H9 (cell line): ENCODE measurements around the gene DGKB. TPM values are rescaled to one million over a fixed set of nuclear protein-coding genes. Genes with fewer than 3 reads are reported as not detected.

ENCODE experiments used
- DNase-seq: peaks from one replicate; pipeline ENCODE4 v3.0.0-alpha.2; 2017
- H2AFZ ChIP-seq: one replicate; pipeline ENCODE4 v1.6.1; 2013; ENCODE audit warnings: mild to moderate bottlenecking, low read length, control low read depth, moderate library complexity
- H2AK5ac ChIP-seq: 2 replicates; pipeline ENCODE4 v1.6.1; 2013; ENCODE audit warnings: low read length, control low read depth, mixed read lengths; ENCODE audit not compliant: insufficient read length
- H2BK120ac ChIP-seq: one replicate; pipeline ENCODE4 v1.6.1; 2013; ENCODE audit warnings: low read depth, mild to moderate bottlenecking, low read length, control low read depth, inconsistent platforms; ENCODE audit not compliant: poor library complexity, severe bottlenecking
- H2BK12ac ChIP-seq: 2 replicates; pipeline ENCODE4 v1.6.1; 2013; ENCODE audit warnings: low read length, control low read depth, mixed read lengths, low read depth; ENCODE audit not compliant: insufficient read length
- H2BK15ac ChIP-seq: 2 replicates; pipeline ENCODE4 v1.6.1; 2013; ENCODE audit warnings: low read depth, low read length, control low read depth
- H2BK20ac ChIP-seq: one replicate; pipeline ENCODE4 v1.6.1; 2013; ENCODE audit warnings: low read depth, mild to moderate bottlenecking, low read length, control low read depth, inconsistent platforms; ENCODE audit not compliant: poor library complexity, severe bottlenecking
- H2BK5ac ChIP-seq: 2 replicates; pipeline ENCODE4 v1.6.1; 2013; ENCODE audit warnings: low read length, control low read depth, mixed read lengths; ENCODE audit not compliant: insufficient read length
- H3K14ac ChIP-seq: 2 replicates; pipeline ENCODE4 v1.6.1; 2013; ENCODE audit warnings: low read length, control low read depth; ENCODE audit not compliant: insufficient read depth
- H3K18ac ChIP-seq: 2 replicates; pipeline ENCODE4 v1.6.1; 2013; ENCODE audit warnings: low read depth, mild to moderate bottlenecking, mixed read lengths, low read length, control low read depth; ENCODE audit not compliant: insufficient read length
- H3K23ac ChIP-seq: 2 replicates; pipeline ENCODE4 v1.6.1; 2013; ENCODE audit warnings: low read length, control low read depth, mixed read lengths, low read depth; ENCODE audit not compliant: insufficient read length
- H3K23me2 ChIP-seq: 2 replicates; pipeline ENCODE4 v1.6.1; 2013; ENCODE audit warnings: low read depth, mild to moderate bottlenecking, mixed read lengths, low read length, control low read depth; ENCODE audit not compliant: insufficient read length, poor library complexity, severe bottlenecking
- H3K27ac ChIP-seq: 2 replicates; pipeline ENCODE4 v1.5.1; 2013; ENCODE audit warnings: low read length, control low read depth, mixed read lengths, low read depth; ENCODE audit not compliant: insufficient read length
- H3K27me3 ChIP-seq: 2 replicates; pipeline ENCODE4 v1.6.1; 2013; ENCODE audit warnings: low read length, control low read depth, inconsistent platforms; ENCODE audit not compliant: insufficient read depth
- H3K4ac ChIP-seq: 2 replicates; pipeline ENCODE4 v1.6.1; 2013; ENCODE audit warnings: low read depth, mild to moderate bottlenecking, control low read depth, inconsistent platforms, low read length, moderate library complexity
- H3K4me1 ChIP-seq: 2 replicates; pipeline ENCODE4 v1.6.1; 2013; ENCODE audit warnings: low read length, control low read depth, inconsistent platforms; ENCODE audit not compliant: insufficient read depth
- H3K4me2 ChIP-seq: 2 replicates; pipeline ENCODE4 v1.6.1; 2013; ENCODE audit warnings: low read length, control low read depth, mixed read lengths; ENCODE audit not compliant: insufficient read length, insufficient read depth
- H3K56ac ChIP-seq: 2 replicates; pipeline ENCODE4 v1.6.1; 2013; ENCODE audit warnings: low read depth, mild to moderate bottlenecking, mixed read lengths, low read length, control low read depth; ENCODE audit not compliant: insufficient read length
- H3K79me1 ChIP-seq: 2 replicates; pipeline ENCODE4 v1.6.1; 2013; ENCODE audit warnings: low read depth, mild to moderate bottlenecking, moderate library complexity, low read length, control low read depth, inconsistent platforms; ENCODE audit not compliant: insufficient read depth, poor library complexity, severe bottlenecking
- H3K79me2 ChIP-seq: 2 replicates; pipeline ENCODE4 v1.6.1; 2013; ENCODE audit warnings: low read length, control low read depth, inconsistent platforms; ENCODE audit not compliant: insufficient read depth
- H3K9ac ChIP-seq: 2 replicates; pipeline ENCODE4 v1.6.1; 2013; ENCODE audit warnings: low read length, control low read depth, mixed read lengths; ENCODE audit not compliant: insufficient read length; ENCODE audit errors: extremely low read depth
- H3K9me3 ChIP-seq: one replicate; pipeline ENCODE4 v1.6.1; 2013; ENCODE audit warnings: low read depth, low read length, inconsistent platforms; ENCODE audit not compliant: control insufficient read depth
- H3T11ph ChIP-seq: one replicate; pipeline ENCODE4 v1.6.1; 2013; ENCODE audit warnings: mild to moderate bottlenecking, low read length, control low read depth, inconsistent platforms
- H4K20me1 ChIP-seq: one replicate; pipeline ENCODE4 v1.6.1; 2013; ENCODE audit not compliant: control insufficient read depth, insufficient read length, insufficient read depth
- H4K5ac ChIP-seq: 2 replicates; pipeline ENCODE4 v1.6.1; 2013; ENCODE audit warnings: low read depth, mild to moderate bottlenecking, mixed read lengths, low read length, control low read depth; ENCODE audit not compliant: insufficient read length
- H4K8ac ChIP-seq: replicated peaks from 2 replicates; pipeline ENCODE4 v1.6.1; 2013; ENCODE audit warnings: low read length, control low read depth, mixed read lengths, low read depth; ENCODE audit not compliant: insufficient read length
- H4K91ac ChIP-seq: 2 replicates; pipeline ENCODE4 v1.6.1; 2013; ENCODE audit warnings: low read depth, mild to moderate bottlenecking, moderate library complexity, mixed read lengths, low read length, control low read depth; ENCODE audit not compliant: insufficient read length
- H3K27ac Mint-ChIP-seq, 3 experiments: 2 replicates in 2 of 3; 3 replicates in 1 of 3; pipeline ENCODE4 v1.8.0; 2020 to 2021; ENCODE audit warnings: mixed read lengths in 3 of 3, mild to moderate bottlenecking in 1 of 3, moderate library complexity in 1 of 3
- H3K27me3 Mint-ChIP-seq: 2 replicates; pipeline ENCODE4 v1.8.0; 2021; ENCODE audit warnings: low read depth, mild to moderate bottlenecking, moderate library complexity, mixed read lengths
- H3K36me3 Mint-ChIP-seq, 3 experiments: 2 replicates in 2 of 3; 3 replicates in 1 of 3; pipeline ENCODE4 v1.8.0; 2020 to 2021; ENCODE audit warnings: low read depth in 3 of 3, mixed read lengths in 3 of 3; ENCODE audit not compliant: insufficient read depth in 1 of 3
- H3K4me1 Mint-ChIP-seq, 2 experiments: 2 replicates each; pipeline ENCODE4 v1.8.0; 2020; ENCODE audit warnings: mixed read lengths in 2 of 2
- H3K4me3 Mint-ChIP-seq, 2 experiments: 2 replicates in 1 of 2; 3 replicates in 1 of 2; pipeline ENCODE4 v1.8.0; 2020 to 2021; ENCODE audit warnings: mild to moderate bottlenecking in 2 of 2, mixed read lengths in 2 of 2, moderate library complexity in 1 of 2
- H3K9me3 Mint-ChIP-seq, 2 experiments: 2 replicates in 1 of 2; 3 replicates in 1 of 2; pipeline ENCODE4 v1.8.0; 2020; ENCODE audit warnings: mild to moderate bottlenecking in 2 of 2, mixed read lengths in 2 of 2, moderate library complexity in 1 of 2
- WGBS: extraction: QIAGEN DNeasy Blood & Tissue Kit; methylation state at CpG from one replicate; pipeline ENCODE4 v1.1.7; 2013; ENCODE audit warnings: missing lambda C conversion rate, low lambda C conversion rate, mixed read lengths; ENCODE audit not compliant: insufficient read length; ENCODE audit errors: extremely low coverage; 5-methylcytosine and 5-hydroxymethylcytosine counted together
- total RNA-seq: library from RNA; stranded (reverse); gene quantifications from 2 replicates; pipeline ENCODE4 v1.2.1, GENCODE V29; 2021
- TF ChIP-seq, protein P1 (sequence below): fragments of 200-600 bp; sonication (generic); conservative IDR thresholded peaks from 3 replicates; pipeline ENCODE4 v1.8.0; 2021; ENCODE audit warnings: antibody characterized with exemption, mild to moderate bottlenecking

The DGKB gene
- total RNA-seq, 1 experiment from 2014 or later: 0.26 TPM

DNA sequence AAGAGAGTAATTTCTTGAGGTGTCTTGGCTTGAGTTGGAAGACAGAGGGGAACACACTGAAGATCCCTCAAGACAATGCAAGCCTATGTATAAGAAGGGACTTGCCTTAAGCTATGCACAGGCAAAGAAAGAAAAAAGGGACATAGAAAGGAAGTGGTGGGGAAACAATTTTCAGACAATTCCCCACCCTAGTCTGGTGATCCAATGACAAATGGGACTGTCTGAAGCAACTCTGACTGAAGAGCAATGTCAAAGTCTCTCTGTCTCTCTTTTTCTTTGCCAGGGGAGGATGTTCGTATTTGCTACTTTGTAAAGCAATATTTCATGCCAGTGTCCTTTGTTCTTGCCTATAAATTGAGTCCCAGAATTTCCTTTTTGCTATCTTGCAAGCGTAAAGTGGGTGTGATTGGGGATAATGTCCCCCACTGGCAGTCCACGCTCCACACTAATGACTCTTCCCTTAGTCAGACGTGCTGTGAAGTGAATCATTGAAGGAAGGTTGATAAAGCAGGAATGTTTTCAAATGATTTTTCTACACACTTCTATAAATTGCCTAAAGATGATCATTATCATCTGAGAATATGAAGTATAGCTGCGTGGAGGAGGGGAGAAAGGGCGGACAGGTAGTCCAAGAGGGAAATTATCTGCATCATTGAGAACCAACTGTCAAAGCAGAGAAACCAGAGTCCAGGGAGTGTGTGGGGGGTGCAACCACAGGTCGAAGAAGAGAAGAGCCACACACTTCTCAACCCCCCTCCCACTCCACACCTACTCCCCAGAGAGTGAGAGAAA lies 669.3 kb downstream of the DGKB start:
- WGBS: no CpG with 5 or more reads among the region's 7 CpGs
- Histone ChIP-seq H3K79me1 (no peaks in the 10 kb centered on the region), H2BK5ac (no peak overlapping the region), H3K18ac (no peak overlapping the region), H3K27me3 (no peaks in the 10 kb centered on the region), H4K20me1 (no peaks in the 10 kb centered on the region), H3K14ac (no peak overlapping the region), H2BK15ac (no peak overlapping the region), H3K4ac (no peak overlapping the region), H4K5ac (no peak overlapping the region), H3K23me2 (no peaks in the 10 kb centered on the region), H4K91ac (no peak overlapping the region), H2BK12ac (no peak overlapping the region), H4K8ac (no peak overlapping the region), H3K4me1 (peaks cover 4% of the 10 kb centered on the region; the same call in 1 of the 2 replicates), H2BK20ac (no peak overlapping the region), H2BK120ac (no peak overlapping the region), H3K9me3 (no peaks in the 10 kb centered on the region), H3K23ac (no peak overlapping the region), H3K9ac (no peak overlapping the region), H3K79me2 (no peaks in the 10 kb centered on the region), H2AFZ (no peak overlapping the region), H3K4me2 (no peak overlapping the region), H3K27ac (no peak overlapping the region), H3K56ac (no peak overlapping the region), H3T11ph (no peak overlapping the region), H2AK5ac (no peak overlapping the region)
- Mint-ChIP-seq H3K36me3 (no peaks in the 10 kb centered on the region), H3K4me3 (no peak overlapping the region), H3K4me1 (peaks cover 8 to 14% of the 10 kb centered on the region in 2 experiments), H3K27ac (no peak overlapping the region), H3K9me3 (no peaks in the 10 kb centered on the region), H3K27me3 (no peaks in the 10 kb centered on the region)
- no peak for DNase-seq
- TF ChIP-seq, protein P1, sequence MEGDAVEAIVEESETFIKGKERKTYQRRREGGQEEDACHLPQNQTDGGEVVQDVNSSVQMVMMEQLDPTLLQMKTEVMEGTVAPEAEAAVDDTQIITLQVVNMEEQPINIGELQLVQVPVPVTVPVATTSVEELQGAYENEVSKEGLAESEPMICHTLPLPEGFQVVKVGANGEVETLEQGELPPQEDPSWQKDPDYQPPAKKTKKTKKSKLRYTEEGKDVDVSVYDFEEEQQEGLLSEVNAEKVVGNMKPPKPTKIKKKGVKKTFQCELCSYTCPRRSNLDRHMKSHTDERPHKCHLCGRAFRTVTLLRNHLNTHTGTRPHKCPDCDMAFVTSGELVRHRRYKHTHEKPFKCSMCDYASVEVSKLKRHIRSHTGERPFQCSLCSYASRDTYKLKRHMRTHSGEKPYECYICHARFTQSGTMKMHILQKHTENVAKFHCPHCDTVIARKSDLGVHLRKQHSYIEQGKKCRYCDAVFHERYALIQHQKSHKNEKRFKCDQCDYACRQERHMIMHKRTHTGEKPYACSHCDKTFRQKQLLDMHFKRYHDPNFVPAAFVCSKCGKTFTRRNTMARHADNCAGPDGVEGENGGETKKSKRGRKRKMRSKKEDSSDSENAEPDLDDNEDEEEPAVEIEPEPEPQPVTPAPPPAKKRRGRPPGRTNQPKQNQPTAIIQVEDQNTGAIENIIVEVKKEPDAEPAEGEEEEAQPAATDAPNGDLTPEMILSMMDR: no peak
